GM12878 (cell line): ENCODE results near the gene EAF2. TPM values are rescaled to one million over a fixed set of nuclear protein-coding genes. Genes with fewer than 3 reads are reported as not detected.

Experiments
- ATAC-seq: fragments of 200-7000 bp; cut with Tn5 transposase; 3 replicates; pipeline ENCODE4 v1.9.1; 2020; ENCODE audit warnings: mild to moderate bottlenecking, moderate library complexity
- BruUV-seq: library from RNA; stranded (reverse); fragments of 400-500 nt; replicated peaks from 2 replicates; lab custom pipeline; 2021; lab: Mats Ljungman, UMichigan
- CTCF ChIA-PET: fragments of 300-600 bp; sonication (Branson Sonifier 250); formaldehyde crosslinking; extraction: SDS; loops from one replicate; lab custom pipeline; 2021; ENCODE audit warnings: inconsistent platforms; lab: Yijun Ruan, JAX
- POLR2A ChIA-PET: fragments of 350-600 bp; formaldehyde crosslinking; extraction: SDS; loops from one replicate; lab custom pipeline; 2021; ENCODE audit warnings: inconsistent platforms; lab: Charles Lee
- RAD21 ChIA-PET: fragments of 300-600 bp; sonication (Branson Sonifier 250); formaldehyde crosslinking; loops from one replicate; lab custom pipeline; 2023; ENCODE audit warnings: antibody characterized with exemption; ENCODE audit not compliant: unreplicated experiment; lab: Charles Lee
- SMC1A ChIA-PET: fragments of 300-600 bp; sonication (Branson Sonifier 250); formaldehyde crosslinking; loops from one replicate; lab custom pipeline; 2023; ENCODE audit not compliant: unreplicated experiment, uncharacterized antibody; lab: Charles Lee
- DNase-seq: peaks from one replicate; pipeline ENCODE4 v3.0.0-alpha.2; 2011; ENCODE audit warnings: low read depth, low spot score
- FAIRE-seq: peaks from 3 replicates; lab custom pipeline; 2011; peaks lifted over from hg19 to GRCh38; lab: Jason Lieb, UNC
- H2AFZ ChIP-seq: 2 replicates; pipeline ENCODE4 v1.6.0; 2011; ENCODE audit warnings: low read depth, low read length, control low read depth; ENCODE audit not compliant: control insufficient read depth
- H3K27ac ChIP-seq: 2 replicates; pipeline ENCODE4 v1.5.1; 2011; ENCODE audit warnings: control low read depth; ENCODE audit not compliant: control insufficient read depth, insufficient read depth
- H3K27me3 ChIP-seq, 2 experiments: replicated peaks in 1 of 2; 2 replicates each; pipeline versions ENCODE4 v1.6.0 to v1.6.1; 2011; ENCODE audit warnings: low read length in 1 of 2; ENCODE audit not compliant: control insufficient read depth in 2 of 2, insufficient read depth in 2 of 2
- H3K36me3 ChIP-seq, 2 experiments: 2 replicates each; pipeline ENCODE4 v1.5.1; 2011; ENCODE audit warnings: low read length in 1 of 2; ENCODE audit not compliant: control insufficient read depth in 2 of 2, insufficient read depth in 2 of 2
- H3K4me1 ChIP-seq: 2 replicates; pipeline ENCODE4 v1.6.1; 2011; ENCODE audit warnings: mild to moderate bottlenecking, low read length, moderate library complexity, mixed read lengths; ENCODE audit not compliant: control insufficient read depth, insufficient read depth
- H3K4me2 ChIP-seq: 2 replicates; pipeline ENCODE4 v1.6.0; 2011; ENCODE audit warnings: control low read depth; ENCODE audit not compliant: control insufficient read depth, insufficient read depth
- H3K4me3 ChIP-seq: fragments of 200-600 bp; sonication (generic); 2 replicates; pipeline ENCODE4 v1.5.1; 2016
- H3K79me2 ChIP-seq: 2 replicates; pipeline ENCODE4 v1.6.0; 2011; ENCODE audit warnings: low read length; ENCODE audit not compliant: control insufficient read depth, insufficient read depth
- H3K9ac ChIP-seq: 2 replicates; pipeline ENCODE4 v1.8.0; 2011; ENCODE audit warnings: low read length, control low read depth, mixed read lengths; ENCODE audit not compliant: control insufficient read depth, insufficient read depth
- H3K9me3 ChIP-seq: replicated peaks from 3 replicates; pipeline ENCODE4 v1.5.1; 2011; ENCODE audit warnings: mild to moderate bottlenecking, low read length; ENCODE audit not compliant: control insufficient read depth, insufficient read depth
- H4K20me1 ChIP-seq: 2 replicates; pipeline ENCODE4 v1.6.0; 2011; ENCODE audit not compliant: control insufficient read depth, insufficient read depth
- ATF7 ChIP-seq: fragments of 450-650 bp; IDR thresholded peaks from 2 replicates; pipeline ENCODE4 v1.6.1; 2016; ENCODE audit warnings: low read depth, mild to moderate bottlenecking
- ESRRA ChIP-seq: IDR thresholded peaks from 2 replicates; pipeline ENCODE4 v1.6.1; 2012; ENCODE audit warnings: mild to moderate bottlenecking, low read length, improper control_type of control experiment
- FOS ChIP-seq: IDR thresholded peaks from 3 replicates; pipeline ENCODE4 v1.6.1; 2011; ENCODE audit warnings: borderline replicate concordance; ENCODE audit not compliant: insufficient read length; ENCODE audit errors: extremely low read depth
- HDAC2 ChIP-seq: fragments of 200-600 bp; sonication (generic); IDR thresholded peaks from 2 replicates; pipeline ENCODE4 v1.6.1; 2017
- KDM1A ChIP-seq: fragments of 200-600 bp; sonication (generic); IDR thresholded peaks from 2 replicates; pipeline ENCODE4 v1.6.1; 2016; ENCODE audit warnings: borderline replicate concordance
- NBN ChIP-seq: fragments of 450-650 bp; IDR thresholded peaks from 2 replicates; pipeline ENCODE4 v1.6.1; 2016
- PAX8 ChIP-seq: fragments of 450-650 bp; IDR thresholded peaks from 2 replicates; pipeline ENCODE4 v1.6.1; 2017; ENCODE audit warnings: mild to moderate bottlenecking, moderate library complexity
- PML ChIP-seq: IDR thresholded peaks from 2 replicates; pipeline ENCODE4 v1.6.1; 2012; ENCODE audit warnings: low read length, inconsistent platforms
- RAD21 ChIP-seq: IDR thresholded peaks from 2 replicates; pipeline ENCODE4 v1.6.1; 2011; ENCODE audit warnings: mild to moderate bottlenecking, low read depth, low read length, moderate library complexity; ENCODE audit not compliant: insufficient read depth
- SMC3 ChIP-seq: IDR thresholded peaks from 2 replicates; pipeline ENCODE4 v1.6.1; 2011; ENCODE audit warnings: low read length, improper control_type of control experiment, borderline replicate concordance
- TARDBP ChIP-seq: IDR thresholded peaks from 2 replicates; pipeline ENCODE4 v1.6.1; 2016; ENCODE audit warnings: borderline replicate concordance
- WGBS: methylation state at CpG from one replicate; pipeline ENCODE4 v1.1.6; 2016; ENCODE audit warnings: low lambda C conversion rate; ENCODE audit not compliant: insufficient replicate concordance, insufficient coverage; ENCODE audit errors: missing lambda C conversion rate; 5-methylcytosine and 5-hydroxymethylcytosine counted together
- in situ Hi-C: fragments of 300-500 bp; cut with MboI; formaldehyde crosslinking; loops from 9 replicates; pipeline ENCODE4 v1.14.3; 2018; ENCODE audit warnings: mixed read lengths
- intact Hi-C: fragments of 100-400 bp; cut with micrococcal nuclease; formaldehyde crosslinking; loops from one replicate; pipeline ENCODE4 v1.14.2; 2022; ENCODE audit not compliant: unreplicated experiment
- polyA plus RNA-seq, 11 experiments: library from polyadenylated mRNA; depleted of rRNA in 4 of 11; unstranded in 6 of 11; stranded (reverse) in 5 of 11; fragments of >200 nt; fragmentation: Nextera tagmentation in 4 of 11; fragmentation: Illumina TruSeq in 1 of 11; extraction: Ambion mirVana in 4 of 11; extraction: Trizol in 1 of 11; gene quantifications; 1 replicate in 1 of 11; 2 replicates in 10 of 11; pipeline versions ENCODE4 v1.2.1 to v1.2.3, GENCODE V29; 2011 to 2016; ENCODE audit warnings: inconsistent platforms in 2 of 11, missing spikeins in 2 of 11, low read depth in 1 of 11
- total RNA-seq, 4 experiments: library from RNA; depleted of rRNA in 3 of 4; stranded (reverse); fragments of >200 nt in 3 of 4; fragmentation: Illumina TruSeq in 1 of 4; extraction: Trizol in 1 of 4; gene quantifications; 2 replicates each; pipeline versions ENCODE4 v1.2.1 to v1.2.3, GENCODE V29; 2013 to 2021
- TF ChIP-seq, protein P1 (sequence below): fragments of 150-350 bp; IDR thresholded peaks from 2 replicates; pipeline ENCODE4 v1.6.1; 2016; ENCODE audit warnings: low read depth, low read length
- TF ChIP-seq, protein P2 (sequence below), 3 experiments: IDR thresholded peaks in 2 of 3; conservative IDR thresholded peaks in 1 of 3; 2 replicates each; pipeline ENCODE4 v1.5.1; 2011; ENCODE audit warnings: low read depth in 3 of 3, low read length in 3 of 3, mild to moderate bottlenecking in 3 of 3, control low read depth in 2 of 3, moderate library complexity in 2 of 3, inconsistent platforms in 1 of 3, mixed read lengths in 1 of 3; ENCODE audit not compliant: control insufficient read depth in 2 of 3, insufficient read depth in 1 of 3; ENCODE audit errors: extremely low read depth in 1 of 3

EAF2 gene
- total and polyA plus RNA-seq, 10 of the 15 experiments (the other 5 are each of a cell fraction or from before 2014, with no cell fraction given) = 47.3 to 193 (median 72.2) TPM

DNA sequence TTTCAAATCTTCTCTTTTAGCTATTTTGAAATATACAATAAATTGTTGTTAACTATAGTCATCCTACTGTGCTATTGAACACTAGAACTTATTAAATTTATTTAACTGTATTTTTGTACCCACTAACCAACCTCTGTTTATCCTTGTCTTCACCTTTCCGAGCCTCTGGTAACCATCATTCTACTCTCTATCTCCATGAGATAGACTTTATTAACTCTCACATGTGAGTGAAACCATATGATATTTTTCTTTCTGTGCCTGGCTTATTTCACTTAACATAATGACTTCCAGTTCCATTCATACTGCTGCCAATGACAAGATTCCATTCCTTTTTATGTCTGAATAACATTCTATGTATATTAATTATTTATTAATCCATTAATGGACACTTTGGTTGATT, 43.4 kb downstream of the EAF2 start:
- RAD21 ChIA-PET = no interaction called here
- SMC1A ChIA-PET = no interaction called here
- Histone ChIP-seq H3K36me3 (peaks cover 0 to 8% of the 10 kb centered on the region in 2 experiments; a peak in 3 of 4 replicates), H3K27me3 (no peaks in the 10 kb centered on the region), H3K4me1 (no peaks in the 10 kb centered on the region), H3K9ac (no peak overlapping the region), H3K4me2 (no peak overlapping the region), H3K27ac (no peak overlapping the region), H2AFZ (no peak overlapping the region), H3K9me3 (no peaks in the 10 kb centered on the region), H3K79me2 (no peaks in the 10 kb centered on the region; the same call in 1 of the 2 replicates), H3K4me3 (no peak overlapping the region), H4K20me1 (no peaks in the 10 kb centered on the region)
- 91% methylated on average over 1 of the region's 1 CpG for WGBS
- ATAC-seq (no peak), DNase-seq (no peak), FAIRE-seq (peak; percentile 23)
- intact Hi-C loops (loop anchor here (10.0 kb wide), 1 partner anchor 334 kb away; the partner anchor contains the start of gene POLQ), in situ Hi-C loops (no loop called here)
- POLR2A ChIA-PET = no interaction called here
- no peak for TF ChIP-seq HDAC2
- no peak for TF ChIP-seq PAX8
- TF ChIP-seq TARDBP = no peak
- TF ChIP-seq KDM1A = no peak
- no TSS peak for BruUV-seq
- CTCF ChIA-PET = no interaction called here

- DNase-seq (no peak), FAIRE-seq (peak; percentile 56), ATAC-seq (peak; percentile 73)
- ChIA-PET RAD21 (interaction anchor here (0.6 to 2.5 kb wide), 9 partner anchors 107 to 422 kb away, joined by 3 to 14 read pairs (median 4); no protein-coding TSS in a partner anchor), SMC1A (interaction anchor here (0.6 to 2.7 kb wide), 19 partner anchors 10 to 416 kb away, joined by 3 to 21 read pairs (median 4); partner anchors contain the start of gene SLC15A2), CTCF (interaction anchor here (0.8 to 3.0 kb wide), 18 partner anchors 9 to 416 kb away, joined by 3 to 14 read pairs (median 6); partner anchors contain the start of genes POLQ and SLC15A2)
- Histone ChIP-seq H3K4me2 (no peak overlapping the region), H3K4me3 (no peak overlapping the region), H3K27me3 (no peaks in the 10 kb centered on the region), H3K9me3 (no peaks in the 10 kb centered on the region), H3K79me2 (no peaks in the 10 kb centered on the region; the same call in 1 of the 2 replicates), H3K9ac (no peak overlapping the region), H3K4me1 (no peaks in the 10 kb centered on the region), H3K27ac (no peak overlapping the region), H3K36me3 (peaks cover 0 to 3% of the 10 kb centered on the region in 2 experiments; a peak in 3 of 4 replicates)
- BruUV-seq = no TSS peak
- in situ Hi-C loops = no loop called here
- TF ChIP-seq FOS (no peak), NBN (no peak), PML (no peak), SMC3 (0 out of 2 replicates have a peak, but pooled peaks have one; percentile 40), ESRRA (no peak), RAD21 (peak; percentile 48), ATF7 (no peak)
- TF ChIP-seq, protein P1, sequence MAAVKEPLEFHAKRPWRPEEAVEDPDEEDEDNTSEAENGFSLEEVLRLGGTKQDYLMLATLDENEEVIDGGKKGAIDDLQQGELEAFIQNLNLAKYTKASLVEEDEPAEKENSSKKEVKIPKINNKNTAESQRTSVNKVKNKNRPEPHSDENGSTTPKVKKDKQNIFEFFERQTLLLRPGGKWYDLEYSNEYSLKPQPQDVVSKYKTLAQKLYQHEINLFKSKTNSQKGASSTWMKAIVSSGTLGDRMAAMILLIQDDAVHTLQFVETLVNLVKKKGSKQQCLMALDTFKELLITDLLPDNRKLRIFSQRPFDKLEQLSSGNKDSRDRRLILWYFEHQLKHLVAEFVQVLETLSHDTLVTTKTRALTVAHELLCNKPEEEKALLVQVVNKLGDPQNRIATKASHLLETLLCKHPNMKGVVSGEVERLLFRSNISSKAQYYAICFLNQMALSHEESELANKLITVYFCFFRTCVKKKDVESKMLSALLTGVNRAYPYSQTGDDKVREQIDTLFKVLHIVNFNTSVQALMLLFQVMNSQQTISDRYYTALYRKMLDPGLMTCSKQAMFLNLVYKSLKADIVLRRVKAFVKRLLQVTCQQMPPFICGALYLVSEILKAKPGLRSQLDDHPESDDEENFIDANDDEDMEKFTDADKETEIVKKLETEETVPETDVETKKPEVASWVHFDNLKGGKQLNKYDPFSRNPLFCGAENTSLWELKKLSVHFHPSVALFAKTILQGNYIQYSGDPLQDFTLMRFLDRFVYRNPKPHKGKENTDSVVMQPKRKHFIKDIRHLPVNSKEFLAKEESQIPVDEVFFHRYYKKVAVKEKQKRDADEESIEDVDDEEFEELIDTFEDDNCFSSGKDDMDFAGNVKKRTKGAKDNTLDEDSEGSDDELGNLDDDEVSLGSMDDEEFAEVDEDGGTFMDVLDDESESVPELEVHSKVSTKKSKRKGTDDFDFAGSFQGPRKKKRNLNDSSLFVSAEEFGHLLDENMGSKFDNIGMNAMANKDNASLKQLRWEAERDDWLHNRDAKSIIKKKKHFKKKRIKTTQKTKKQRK = no peak
- TF ChIP-seq, protein P2, sequence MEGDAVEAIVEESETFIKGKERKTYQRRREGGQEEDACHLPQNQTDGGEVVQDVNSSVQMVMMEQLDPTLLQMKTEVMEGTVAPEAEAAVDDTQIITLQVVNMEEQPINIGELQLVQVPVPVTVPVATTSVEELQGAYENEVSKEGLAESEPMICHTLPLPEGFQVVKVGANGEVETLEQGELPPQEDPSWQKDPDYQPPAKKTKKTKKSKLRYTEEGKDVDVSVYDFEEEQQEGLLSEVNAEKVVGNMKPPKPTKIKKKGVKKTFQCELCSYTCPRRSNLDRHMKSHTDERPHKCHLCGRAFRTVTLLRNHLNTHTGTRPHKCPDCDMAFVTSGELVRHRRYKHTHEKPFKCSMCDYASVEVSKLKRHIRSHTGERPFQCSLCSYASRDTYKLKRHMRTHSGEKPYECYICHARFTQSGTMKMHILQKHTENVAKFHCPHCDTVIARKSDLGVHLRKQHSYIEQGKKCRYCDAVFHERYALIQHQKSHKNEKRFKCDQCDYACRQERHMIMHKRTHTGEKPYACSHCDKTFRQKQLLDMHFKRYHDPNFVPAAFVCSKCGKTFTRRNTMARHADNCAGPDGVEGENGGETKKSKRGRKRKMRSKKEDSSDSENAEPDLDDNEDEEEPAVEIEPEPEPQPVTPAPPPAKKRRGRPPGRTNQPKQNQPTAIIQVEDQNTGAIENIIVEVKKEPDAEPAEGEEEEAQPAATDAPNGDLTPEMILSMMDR (IDR thresholded peaks at IDR 0.05 in 2 of 3, conservative IDR thresholded peaks at IDR 0.05 in 1 of 3; ENCODE audit: control insufficient read depth in 2 of 3, extremely low read depth in 1 of 3, insufficient read depth in 1 of 3, low read depth in 3 of 3, low read length in 3 of 3) = peak; percentile 21 to 38 (median 27); a peak in 1 of 6 replicates
- TF ChIP-seq, all 136 proteins: peak for 3
- intact Hi-C loops = loop anchor here (1.0 to 10.0 kb wide), 3 partner anchors 114 to 381 kb away; no protein-coding TSS in a partner anchor
- 96% methylated on average over 1 of the region's 1 CpG for WGBS
- POLR2A ChIA-PET = interaction anchor here (0.6 kb wide), 1 partner anchor 344 kb away, joined by 3 read pairs; no protein-coding TSS in a partner anchor
- H4K20me1 ChIP-seq = no peaks in the 10 kb centered on the region
- no peak overlapping the region for H2AFZ ChIP-seq
These were observed 48.5 kb downstream of the EAF2 start for GRCh38 chr3:121883507-121883906.
